CD4-positive, alpha-beta memory T cell (primary cell): Measurements from ENCODE around the gene DVL2. TPM values are rescaled to one million over a fixed set of nuclear protein-coding genes. Genes with fewer than 3 reads are reported as not detected.

ENCODE experiments used
- CTCF ChIA-PET: fragments of 350-600 bp; sonication (Branson Sonifier 250); formaldehyde crosslinking; loops from one replicate; lab custom pipeline; 2021; ENCODE audit warnings: inconsistent platforms; ENCODE audit not compliant: partially characterized antibody; lab: Charles Lee
- POLR2A ChIA-PET: fragments of 350-600 bp; sonication (Branson Sonifier 250); formaldehyde crosslinking; loops from one replicate; lab custom pipeline; 2021; ENCODE audit not compliant: partially characterized antibody; lab: Charles Lee
- DNase-seq, 5 donors: peaks; one replicate each; pipeline versions ENCODE4 v3.0.0 to v3.0.0-alpha.2; 2020 to 2022; ENCODE audit warnings: mixed read lengths in 1 of 5
- H3K27ac ChIP-seq: one replicate; pipeline ENCODE4 v1.7.0; 2013; ENCODE audit warnings: low read depth, low read length
- H3K27me3 ChIP-seq: 2 replicates; pipeline ENCODE4 v1.7.0; 2013; ENCODE audit warnings: mild to moderate bottlenecking, low read length, moderate library complexity; ENCODE audit not compliant: insufficient read depth
- H3K36me3 ChIP-seq: 2 replicates; pipeline ENCODE4 v1.7.0; 2013; ENCODE audit warnings: mild to moderate bottlenecking, low read length, moderate library complexity; ENCODE audit not compliant: insufficient read depth
- H3K4me1 ChIP-seq: 2 replicates; pipeline ENCODE4 v1.7.0; 2013; ENCODE audit warnings: mild to moderate bottlenecking, low read length, moderate library complexity; ENCODE audit not compliant: insufficient read depth
- H3K4me3 ChIP-seq, 2 donors: one replicate each; pipeline ENCODE4 v1.7.0; 2013; ENCODE audit warnings: low read length in 2 of 2, mild to moderate bottlenecking in 1 of 2
- H3K9me3 ChIP-seq, 2 donors: one replicate each; pipeline ENCODE4 v1.7.0; 2013; ENCODE audit warnings: low read length in 2 of 2, control low read depth in 1 of 2; ENCODE audit not compliant: control insufficient read depth in 1 of 2
- H3K27ac Mint-ChIP-seq, 7 donors: one replicate each; pipeline ENCODE4 v1.8.0; 2020 to 2021; ENCODE audit warnings: mixed read lengths in 7 of 7, mild to moderate bottlenecking in 6 of 7, inconsistent platforms in 3 of 7, moderate library complexity in 3 of 7
- H3K27me3 Mint-ChIP-seq, 2 donors: one replicate each; pipeline ENCODE4 v1.8.0; 2020 to 2021; ENCODE audit warnings: mixed read lengths in 2 of 2
- H3K36me3 Mint-ChIP-seq, 2 donors: one replicate each; pipeline ENCODE4 v1.8.0; 2020 to 2021; ENCODE audit warnings: mixed read lengths in 2 of 2, inconsistent platforms in 1 of 2, mild to moderate bottlenecking in 1 of 2
- H3K4me1 Mint-ChIP-seq, 4 donors: one replicate each; pipeline ENCODE4 v1.8.0; 2020 to 2021; ENCODE audit warnings: mixed read lengths in 4 of 4, mild to moderate bottlenecking in 1 of 4
- H3K4me3 Mint-ChIP-seq, 8 donors: one replicate each; pipeline ENCODE4 v1.8.0; 2020 to 2021; ENCODE audit warnings: mixed read lengths in 8 of 8, mild to moderate bottlenecking in 7 of 8, moderate library complexity in 6 of 8, inconsistent platforms in 3 of 8
- H3K9me3 Mint-ChIP-seq, 8 donors: one replicate each; pipeline ENCODE4 v1.8.0; 2020 to 2021; ENCODE audit warnings: mixed read lengths in 8 of 8, mild to moderate bottlenecking in 5 of 8, inconsistent platforms in 3 of 8, moderate library complexity in 1 of 8
- intact Hi-C: fragments of 100-400 bp; cut with micrococcal nuclease; formaldehyde crosslinking; loops from one replicate; pipeline ENCODE4 v1.15.1; 2023
- polyA plus RNA-seq, 2 donors: library from polyadenylated mRNA; unstranded; fragments of 300-500 nt; fragmentation: Illumina TruSeq; gene quantifications; one replicate each; pipeline ENCODE4 v1.2.3, GENCODE V29; 2021
- total RNA-seq, 2 experiments: library from RNA; stranded (reverse); gene quantifications; one replicate each; pipeline ENCODE4 v1.2.3, GENCODE V29; 2021

Gene DVL2
- total and polyA plus RNA-seq, 4 experiments from 2014 or later, result 22.0 to 76.8 (median 49.4) TPM

GRCh38 chr17:7239091-7240027 is 5.0 kb upstream of the DVL2 start, which contains the start of gene PHF23:
Gene PHF23, minus strand, starts transcription at chr17:7239457. Its CDS starts 178 bp downstream, at chr17:7239279.
- intact Hi-C loops, result loop anchor here (1.0 to 10.0 kb wide), 8 partner anchors 13 to 605 kb away; partner anchors contain the start of genes EIF5A, ELP5, POLR2A and TMEM102
- no peaks in the 10 kb centered on the region for H3K9me3 ChIP-seq
- peaks cover 0 to 2% of the 10 kb centered on the region in 2 donors for H3K27me3 Mint-ChIP-seq
- H3K4me1 ChIP-seq, result peaks cover 61% of the 10 kb centered on the region
- CTCF ChIA-PET, result interaction anchor here (1.0 to 1.6 kb wide), 4 partner anchors 19 to 97 kb away, joined by 3 to 4 read pairs (median 4); partner anchors contain the start of gene ACAP1
- H3K27ac ChIP-seq, result peak within 1 kb of the TSS; percentile 85
- peaks cover 25 to 69% of the 10 kb centered on the region in 2 donors for H3K36me3 Mint-ChIP-seq
- H3K4me3 ChIP-seq, result peak within 1 kb of the TSS; percentile 85 to 86
- DNase-seq, result peak; percentile 97 to 98 (median 98)
- H3K36me3 ChIP-seq, result peaks cover 27% of the 10 kb centered on the region
- H3K27ac Mint-ChIP-seq, result peak within 1 kb of the TSS; percentile 90 to 100 (median 98)
- no peaks in the 10 kb centered on the region for H3K27me3 ChIP-seq
- H3K9me3 Mint-ChIP-seq, result peaks cover 0 to 8% (median 0%) of the 10 kb centered on the region in 8 donors
- POLR2A ChIA-PET, result interaction anchor here (0.8 to 17.6 kb wide), 18 partner anchors 9 to 447 kb away, joined by 3 to 435 read pairs (median 7); partner anchors contain the start of genes ACADVL, ACAP1, CTDNEP1 and DLG4
- peaks cover 41 to 75% (median 54%) of the 10 kb centered on the region in 4 donors for H3K4me1 Mint-ChIP-seq
- peak within 1 kb of the TSS; percentile 94 to 99 (median 96) for H3K4me3 Mint-ChIP-seq

- Mint-ChIP-seq H3K27ac (peak overlapping the region; percentile 90 to 100 (median 96)), H3K4me1 (peaks cover 45 to 83% (median 58%) of the 10 kb centered on the region in 4 donors), H3K4me3 (peak overlapping the region; percentile 94 to 99 (median 96)), H3K27me3 (peaks cover 0 to 2% of the 10 kb centered on the region in 2 donors), H3K9me3 (peaks cover 0 to 8% (median 0%) of the 10 kb centered on the region in 8 donors), H3K36me3 (peaks cover 25 to 70% of the 10 kb centered on the region in 2 donors)
- POLR2A ChIA-PET, result interaction anchor here (0.7 to 17.6 kb wide), 23 partner anchors 8 to 935 kb away, joined by 3 to 435 read pairs (median 5); partner anchors contain the start of genes ACADVL, ACAP1, CTDNEP1 and DLG4
- H3K27me3 ChIP-seq, result no peaks in the 10 kb centered on the region
- intact Hi-C loops, result loop anchor here (1.0 to 10.0 kb wide), 8 partner anchors 14 to 606 kb away; partner anchors contain the start of genes EIF5A, ELP5, POLR2A and TMEM102
- CTCF ChIA-PET, result interaction anchor here (0.9 to 2.5 kb wide), 5 partner anchors 18 to 243 kb away, joined by 3 to 14 read pairs (median 4); partner anchors contain the start of genes ACAP1 and SLC35G6
- H3K27ac ChIP-seq, result peak overlapping the region; percentile 85
- H3K4me1 ChIP-seq, result peaks cover 64% of the 10 kb centered on the region
- DNase-seq, result peak in 3 of 5 donors; percentile 36 to 60 (median 39)
- H3K4me3 ChIP-seq, result peak overlapping the region; percentile 85 to 86
- no peaks in the 10 kb centered on the region for H3K9me3 ChIP-seq
- H3K36me3 ChIP-seq, result peaks cover 22% of the 10 kb centered on the region
Observed at GRCh38 chr17:7238420-7239090, 4.2 kb upstream of the DVL2 start.

- H3K4me1 Mint-ChIP-seq, result peaks cover 46 to 85% (median 60%) of the 10 kb centered on the region in 4 donors
- peak overlapping the region in 1 of 2 donors; percentile 86 for H3K4me3 ChIP-seq
- peaks cover 0 to 8% (median 0%) of the 10 kb centered on the region in 8 donors for H3K9me3 Mint-ChIP-seq
- peak; percentile 63 to 81 (median 70) for DNase-seq
- H3K36me3 ChIP-seq, result peaks cover 22% of the 10 kb centered on the region
- CTCF ChIA-PET, result interaction anchor here (0.9 to 2.5 kb wide), 4 partner anchors 17 to 244 kb away, joined by 3 to 14 read pairs (median 5); partner anchors contain the start of genes ACADVL, DLG4 and SLC35G6
- POLR2A ChIA-PET, result interaction anchor here (0.7 to 17.6 kb wide), 25 partner anchors 8 to 936 kb away, joined by 3 to 435 read pairs (median 4); partner anchors contain the start of genes ACADVL, ACAP1, CTDNEP1 and DLG4
- intact Hi-C loops, result loop anchor here (2.0 to 10.0 kb wide), 2 partner anchors 335 to 607 kb away; no protein-coding TSS in a partner anchor
- H3K27me3 Mint-ChIP-seq, result peaks cover 0 to 2% of the 10 kb centered on the region in 2 donors
- peak overlapping the region; percentile 85 for H3K27ac ChIP-seq
- peak overlapping the region; percentile 94 to 99 (median 96) for H3K4me3 Mint-ChIP-seq
- H3K9me3 ChIP-seq, result no peaks in the 10 kb centered on the region
- H3K27me3 ChIP-seq, result no peaks in the 10 kb centered on the region
- H3K36me3 Mint-ChIP-seq, result peaks cover 25 to 68% of the 10 kb centered on the region in 2 donors
- H3K4me1 ChIP-seq, result peaks cover 65% of the 10 kb centered on the region
- H3K27ac Mint-ChIP-seq, result peak overlapping the region; percentile 68 to 100 (median 96)
Observed at GRCh38 chr17:7237761-7238419, 3.6 kb upstream of the DVL2 start.

DNA sequence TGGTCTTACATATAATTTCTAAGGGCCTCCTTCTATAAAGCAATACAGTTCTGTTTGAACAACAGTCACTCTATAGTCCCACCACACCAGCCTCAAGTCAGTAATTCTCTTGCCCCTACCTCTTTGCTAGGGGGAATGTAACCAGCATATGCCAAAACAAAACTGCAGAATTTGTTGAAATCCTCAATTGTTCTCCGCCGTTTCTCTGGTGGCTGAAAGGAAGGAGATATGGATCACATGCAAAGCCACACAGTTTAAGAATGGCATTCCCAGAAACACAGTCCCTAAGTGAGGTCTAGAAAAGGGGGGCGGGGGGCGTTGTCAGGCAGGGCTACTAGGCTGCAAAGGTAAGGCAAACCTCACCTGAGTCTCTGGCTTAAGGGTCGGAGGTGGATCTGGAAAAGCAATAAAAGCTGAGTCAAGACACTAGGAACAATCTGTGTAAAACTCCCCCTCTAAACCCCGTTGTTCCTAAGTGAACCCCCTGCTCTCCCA is 3.0 kb upstream of the DVL2 start:
- H3K27me3 Mint-ChIP-seq, result no peaks in the 10 kb centered on the region
- peaks cover 25 to 62% of the 10 kb centered on the region in 2 donors for H3K36me3 Mint-ChIP-seq
- H3K4me1 Mint-ChIP-seq, result peaks cover 47 to 83% (median 61%) of the 10 kb centered on the region in 4 donors
- CTCF ChIA-PET, result interaction anchor here (1.0 to 2.5 kb wide), 3 partner anchors 16 to 244 kb away, joined by 5 to 14 read pairs (median 5); partner anchors contain the start of genes ACADVL, DLG4 and SLC35G6
- DNase-seq, result no peak
- peak overlapping the region; percentile 64 to 99 (median 96) for H3K4me3 Mint-ChIP-seq
- H3K4me3 ChIP-seq, result peak overlapping the region in 1 of 2 donors; percentile 39
- H3K36me3 ChIP-seq, result peaks cover 22% of the 10 kb centered on the region
- peaks cover 0 to 2% (median 0%) of the 10 kb centered on the region in 8 donors for H3K9me3 Mint-ChIP-seq
- POLR2A ChIA-PET, result interaction anchor here (0.9 to 17.6 kb wide), 14 partner anchors 13 to 337 kb away, joined by 3 to 435 read pairs (median 4); partner anchors contain the start of genes ACADVL, CTDNEP1, DLG4 and ELP5
- H3K27ac Mint-ChIP-seq, result peak overlapping the region; percentile 58 to 100 (median 96)
- H3K9me3 ChIP-seq, result no peaks in the 10 kb centered on the region
- intact Hi-C loops, result loop anchor here (10.0 kb wide), 1 partner anchor 607 kb away; no protein-coding TSS in a partner anchor
- peak overlapping the region; percentile 85 for H3K27ac ChIP-seq
- peaks cover 71% of the 10 kb centered on the region for H3K4me1 ChIP-seq
- no peaks in the 10 kb centered on the region for H3K27me3 ChIP-seq

- no peak overlapping the region for H3K4me3 ChIP-seq
- Mint-ChIP-seq H3K36me3 (peaks cover 22 to 60% of the 10 kb centered on the region in 2 donors), H3K4me1 (peaks cover 50 to 83% (median 63%) of the 10 kb centered on the region in 4 donors), H3K27ac (peak overlapping the region; percentile 58 to 100 (median 96)), H3K4me3 (peak overlapping the region; percentile 64 to 99 (median 96)), H3K9me3 (no peaks in the 10 kb centered on the region), H3K27me3 (no peaks in the 10 kb centered on the region)
- intact Hi-C loops, result loop anchor here (10.0 kb wide), 1 partner anchor 608 kb away; no protein-coding TSS in a partner anchor
- H3K9me3 ChIP-seq, result no peaks in the 10 kb centered on the region
- CTCF ChIA-PET, result interaction anchor here (1.2 to 2.5 kb wide), 3 partner anchors 14 to 17 kb away, joined by 3 to 14 read pairs (median 5); partner anchors contain the start of genes ACADVL, CTDNEP1 and DLG4
- H3K27ac ChIP-seq, result peak overlapping the region; percentile 85
- peaks cover 22% of the 10 kb centered on the region for H3K36me3 ChIP-seq
- POLR2A ChIA-PET, result interaction anchor here (0.7 to 17.6 kb wide), 6 partner anchors 13 to 337 kb away, joined by 3 to 435 read pairs (median 8); partner anchors contain the start of genes ACADVL, CTDNEP1, DLG4 and ELP5
- H3K4me1 ChIP-seq, result peaks cover 75% of the 10 kb centered on the region
- no peaks in the 10 kb centered on the region for H3K27me3 ChIP-seq
- no peak for DNase-seq
Observed at GRCh38 chr17:7236808-7237207, 2.5 kb upstream of the DVL2 start.
